ENCODE results near the gene POLD2.

DNA sequence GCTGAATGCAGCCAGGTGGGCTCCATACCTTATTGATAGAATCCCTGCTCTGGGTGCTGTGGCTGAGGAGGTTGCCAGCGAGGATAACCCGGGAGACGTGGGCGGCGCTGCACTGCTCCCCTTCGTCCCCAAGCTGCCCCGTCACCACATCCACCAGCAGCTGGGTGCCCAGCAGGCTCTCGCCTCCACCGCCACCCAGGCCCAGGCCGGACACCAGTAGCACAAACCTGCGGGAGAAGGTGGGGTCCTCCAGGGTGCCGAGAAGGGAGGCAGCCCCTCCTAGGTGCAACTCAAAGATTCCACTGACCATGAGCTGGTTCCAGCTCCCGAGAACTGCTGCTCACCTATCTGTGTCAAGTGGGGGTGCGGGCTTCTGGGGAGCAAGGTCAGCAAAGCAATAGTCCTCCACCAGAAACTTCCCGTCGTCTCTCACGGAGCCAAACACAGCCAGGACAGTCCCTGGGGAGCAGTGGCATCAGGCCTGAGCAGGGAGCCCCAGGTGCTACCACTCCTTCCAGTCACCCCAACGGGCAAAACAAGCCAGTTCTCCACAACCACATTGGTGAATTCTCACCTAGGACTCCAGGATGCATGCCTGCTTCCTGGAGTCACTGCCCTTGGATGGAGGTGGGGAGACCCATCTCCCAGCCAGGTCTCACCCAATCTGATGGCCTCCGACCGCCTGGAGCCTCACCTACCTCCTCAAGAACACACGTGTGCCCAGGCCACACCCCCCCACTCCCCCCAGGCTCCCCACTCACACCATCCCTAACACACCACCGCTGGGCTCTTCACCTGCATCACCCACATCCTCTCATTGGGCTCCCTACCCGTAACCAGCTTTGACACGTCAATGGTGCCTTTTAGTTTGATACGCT lies 6.3 kb downstream of the POLD2 start:
- TF ChIP-seq CTCF (IDR thresholded peaks at IDR 0.05), result no peak
- TF ChIP-seq POLR2A (IDR thresholded peaks at IDR 0.05), result no peak
